T-helper 2 cell treated with Interferon-gamma antibody and Interleukin-4, amounts not matched to agents 5 μg/mL and 100 μg/mL, for 36 hours (primary cell): ENCODE data around the gene RBM43.
A peak's percentile ranks its signal among the peaks of the same experiment; 100 is the strongest.
"Not testable (repeated sequence)": the region's sequence is repeated elsewhere in the genome, so short reads cannot be mapped to it uniquely, and the experiment has no call there.

Experiments
- DNase-seq: peaks from one replicate; pipeline ENCODE4 v3.0.0; 2021; ENCODE audit warnings: low spot score
- H3K27ac Mint-ChIP-seq: one replicate; pipeline ENCODE4 v1.8.0; 2021; ENCODE audit warnings: mild to moderate bottlenecking, mixed read lengths
- H3K27me3 Mint-ChIP-seq: one replicate; pipeline ENCODE4 v1.8.0; 2021; ENCODE audit warnings: low read depth, mixed read lengths
- H3K36me3 Mint-ChIP-seq: one replicate; pipeline ENCODE4 v1.8.0; 2021; ENCODE audit warnings: low read depth, mixed read lengths
- H3K4me1 Mint-ChIP-seq: one replicate; pipeline ENCODE4 v1.8.0; 2021; ENCODE audit warnings: low read depth, mixed read lengths
- H3K4me3 Mint-ChIP-seq: one replicate; pipeline ENCODE4 v1.8.0; 2022; ENCODE audit warnings: mild to moderate bottlenecking, moderate library complexity, mixed read lengths
- H3K9me3 Mint-ChIP-seq: one replicate; pipeline ENCODE4 v1.8.0; 2021; ENCODE audit warnings: mixed read lengths

Gene RBM43

DNA sequence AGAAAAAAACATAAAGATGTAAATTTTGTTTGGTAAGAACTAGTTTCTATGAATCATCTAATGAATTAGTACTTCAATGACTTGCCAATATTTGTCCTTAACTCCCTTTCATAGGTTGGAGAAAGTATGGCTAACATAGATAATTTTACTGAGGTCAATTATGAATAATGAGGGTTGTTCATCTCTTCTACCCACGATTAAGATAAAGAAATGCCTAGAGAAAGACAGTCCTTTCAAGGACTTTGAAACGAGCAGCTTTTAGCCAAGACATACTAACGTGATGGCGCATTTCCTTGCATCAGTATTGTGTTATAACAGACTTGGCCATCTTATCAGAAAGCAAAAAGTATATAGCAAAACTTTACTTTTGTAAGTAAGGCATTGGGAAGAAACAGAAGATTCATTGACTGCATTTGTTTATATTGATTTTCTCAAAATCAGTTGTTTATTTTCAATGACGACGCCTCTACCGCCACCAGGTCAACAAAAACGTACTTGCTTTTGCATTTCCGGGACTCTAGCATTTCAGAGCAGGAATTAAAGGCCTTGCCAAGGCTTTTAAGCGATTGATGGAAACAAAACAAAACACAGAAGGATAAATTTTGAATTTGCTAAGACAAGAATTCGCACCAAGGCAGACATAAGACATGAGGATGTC, 961 bp downstream of the RBM43 start:
- Mint-ChIP-seq H3K4me1 (peaks cover 28% of the 10 kb centered on the region), H3K27me3 (no peaks in the 10 kb centered on the region), H3K9me3 (no peaks in the 10 kb centered on the region), H3K4me3 (peak overlapping the region; percentile 94), H3K36me3 (peaks cover 6% of the 10 kb centered on the region), H3K27ac (peak overlapping the region; percentile 99)
- no peak for DNase-seq

DNA sequence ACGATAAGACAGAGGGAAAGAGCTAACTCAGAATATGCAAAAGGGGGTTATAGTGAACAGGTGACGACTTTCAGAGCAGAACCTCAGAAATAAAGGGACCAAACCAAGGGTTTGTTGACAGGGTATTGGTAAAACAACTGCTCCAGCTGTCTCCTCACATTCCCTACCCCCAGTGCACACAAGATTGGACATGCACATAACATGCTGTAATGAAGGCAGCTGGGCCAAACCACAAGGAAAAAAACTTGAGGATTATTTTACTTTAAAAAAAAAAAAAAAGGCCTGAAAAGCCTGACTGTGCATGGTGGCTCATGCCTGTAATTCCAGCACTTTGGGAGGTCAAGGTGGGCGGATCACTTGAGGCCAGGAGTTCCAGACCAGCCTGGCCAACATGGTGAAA, 3.5 kb downstream of the RBM43 start:
- Mint-ChIP-seq H3K9me3 (no peaks in the 10 kb centered on the region), H3K27me3 (no peaks in the 10 kb centered on the region), H3K4me3 (no peak overlapping the region), H3K36me3 (peaks cover 14% of the 10 kb centered on the region), H3K27ac (peak overlapping the region; percentile 67), H3K4me1 (peaks cover 24% of the 10 kb centered on the region)
- DNase-seq: no peak

DNA sequence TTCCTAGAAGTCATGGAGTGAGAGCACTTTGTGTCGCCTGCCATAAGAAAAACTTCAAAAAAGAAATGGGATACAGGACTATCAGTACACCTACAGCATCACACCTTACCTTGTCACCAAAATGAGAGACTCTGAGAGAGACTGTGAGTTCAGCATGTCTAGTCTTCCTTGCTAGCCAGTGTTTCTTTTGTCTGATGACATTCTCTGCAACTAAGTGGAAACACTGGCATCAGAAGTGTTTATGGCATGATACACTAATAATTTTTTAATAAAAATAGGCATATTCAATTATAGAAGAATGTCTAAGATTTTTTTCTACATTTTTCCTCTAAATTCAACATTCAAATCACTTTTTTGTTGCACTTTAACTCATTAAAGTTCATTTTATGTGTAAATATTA, 9.0 kb downstream of the RBM43 start:
- Mint-ChIP-seq H3K27me3 (no peaks in the 10 kb centered on the region), H3K4me1 (peaks cover 4% of the 10 kb centered on the region), H3K36me3 (peaks cover 45% of the 10 kb centered on the region), H3K9me3 (peaks cover 18% of the 10 kb centered on the region), H3K4me3 (no peak overlapping the region), H3K27ac (no peak overlapping the region)
- DNase-seq: no peak

DNA sequence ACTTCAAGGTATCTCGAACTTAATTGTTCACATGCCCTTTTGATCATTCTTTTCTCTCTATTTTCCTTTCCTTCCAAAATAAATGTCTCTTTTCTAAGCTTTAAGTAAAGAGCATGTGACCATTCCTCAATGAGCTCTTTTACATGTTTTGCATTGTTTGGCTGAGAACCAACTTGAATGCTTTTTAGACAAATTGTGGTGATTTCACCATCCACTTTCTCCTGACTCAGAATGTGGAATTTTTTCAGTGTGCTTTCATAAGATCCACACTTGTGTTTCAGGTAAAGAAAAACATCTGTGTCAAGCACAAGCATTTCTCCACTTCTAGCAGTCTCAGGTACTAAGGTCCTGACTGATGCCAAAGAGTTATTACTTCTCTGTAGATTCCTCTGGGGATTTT, 10.7 kb downstream of the RBM43 start:
- Mint-ChIP-seq H3K4me3 (no peak overlapping the region), H3K27ac (no peak overlapping the region), H3K4me1 (peaks cover 2% of the 10 kb centered on the region), H3K36me3 (peaks cover 42% of the 10 kb centered on the region), H3K27me3 (no peaks in the 10 kb centered on the region), H3K9me3 (peaks cover 18% of the 10 kb centered on the region)
- no peak for DNase-seq

DNA sequence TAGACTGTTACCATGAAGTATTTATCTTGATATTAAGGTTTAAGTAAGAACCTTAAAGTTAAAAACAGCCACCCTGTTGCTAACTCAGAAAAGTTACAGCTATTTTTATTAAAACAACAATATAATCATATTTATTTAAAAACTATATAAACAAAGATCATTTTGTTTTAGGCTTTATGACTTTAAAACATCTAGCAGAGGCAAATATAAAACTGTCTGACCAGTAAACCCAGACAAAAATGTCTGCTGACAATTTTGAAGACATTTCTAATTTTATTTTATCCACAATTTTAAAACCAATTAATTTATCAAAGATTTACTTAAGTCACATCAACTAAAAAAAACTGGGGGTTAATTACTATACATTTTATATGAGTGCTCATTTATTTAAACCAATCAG, 14.2 kb downstream of the RBM43 start:
- peaks cover 26% of the 10 kb centered on the region for H3K9me3 Mint-ChIP-seq
- no peak overlapping the region for H3K4me3 Mint-ChIP-seq
- peaks cover 34% of the 10 kb centered on the region for H3K36me3 Mint-ChIP-seq
- no peaks in the 10 kb centered on the region for H3K27me3 Mint-ChIP-seq
- no peaks in the 10 kb centered on the region for H3K4me1 Mint-ChIP-seq
- no peak for DNase-seq
- no peak overlapping the region for H3K27ac Mint-ChIP-seq

DNA sequence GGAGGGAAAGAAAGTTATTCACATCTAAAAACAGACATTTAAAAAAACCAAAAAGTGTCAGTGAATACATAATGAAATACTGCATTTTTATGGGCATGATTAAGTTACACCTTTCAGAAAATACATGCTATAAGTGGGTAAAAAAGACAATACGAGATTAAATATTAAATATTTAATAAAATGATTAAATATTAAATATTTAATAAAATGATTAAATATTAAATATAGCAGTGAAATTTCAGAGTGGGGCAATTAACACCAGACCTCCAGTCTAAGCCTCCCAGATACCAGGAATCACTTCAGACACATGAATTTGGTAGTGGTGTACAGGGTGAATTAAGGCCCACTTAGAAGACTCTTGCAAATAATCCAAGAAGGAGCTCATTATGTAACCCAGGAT, 15.5 kb downstream of the RBM43 start:
- Mint-ChIP-seq H3K4me1 (no peaks in the 10 kb centered on the region), H3K9me3 (peaks cover 26% of the 10 kb centered on the region), H3K36me3 (peaks cover 26% of the 10 kb centered on the region), H3K27ac (no peak overlapping the region), H3K4me3 (no peak overlapping the region), H3K27me3 (peaks cover 3% of the 10 kb centered on the region)
- DNase-seq: no peak

DNA sequence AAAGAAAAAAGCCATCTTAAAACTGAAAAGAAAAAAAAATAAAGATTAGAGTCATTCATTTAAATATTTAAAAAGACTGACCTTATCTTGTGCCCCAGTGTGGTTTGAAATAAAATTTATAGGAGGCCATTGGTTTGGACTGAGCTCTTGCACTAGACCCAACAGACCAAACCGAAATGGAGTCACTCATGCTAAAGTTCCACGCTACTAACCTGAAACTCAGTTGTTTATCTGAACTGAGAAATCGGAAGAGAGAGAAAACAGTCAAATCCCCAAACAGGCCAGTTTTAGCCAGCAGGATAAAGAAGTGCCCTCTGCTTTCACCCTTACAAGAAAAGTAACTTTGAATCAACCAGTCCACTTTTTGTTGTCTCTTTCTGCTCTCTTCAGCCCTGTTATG, 18.2 kb downstream of the RBM43 start:
- Mint-ChIP-seq H3K27ac (no peak overlapping the region), H3K27me3 (peaks cover 8% of the 10 kb centered on the region), H3K4me1 (no peaks in the 10 kb centered on the region), H3K9me3 (peaks cover 14% of the 10 kb centered on the region), H3K4me3 (no peak overlapping the region), H3K36me3 (peaks cover 7% of the 10 kb centered on the region)
- no peak for DNase-seq

DNA sequence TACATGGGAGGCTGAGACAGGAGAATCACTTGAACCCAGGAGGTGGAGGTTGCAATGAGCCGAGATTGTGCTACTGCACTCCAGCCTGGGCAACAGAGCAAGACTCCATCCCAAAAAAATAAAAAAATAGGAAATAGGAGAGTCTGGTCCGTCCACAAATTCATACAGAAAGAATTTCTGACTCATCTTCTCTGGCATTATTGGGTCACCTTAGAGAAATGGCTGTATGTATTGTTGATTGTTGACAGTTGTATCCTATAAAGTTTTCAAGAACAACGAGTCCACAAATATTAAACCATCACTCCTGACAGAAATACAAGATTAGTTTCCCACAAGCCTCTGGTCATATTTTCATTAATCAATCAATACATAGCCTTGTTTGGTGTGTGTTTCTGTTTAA, 20.4 kb downstream of the RBM43 start:
- no peak for DNase-seq
- peaks cover 8% of the 10 kb centered on the region for H3K9me3 Mint-ChIP-seq
- peaks cover 9% of the 10 kb centered on the region for H3K27me3 Mint-ChIP-seq

DNA sequence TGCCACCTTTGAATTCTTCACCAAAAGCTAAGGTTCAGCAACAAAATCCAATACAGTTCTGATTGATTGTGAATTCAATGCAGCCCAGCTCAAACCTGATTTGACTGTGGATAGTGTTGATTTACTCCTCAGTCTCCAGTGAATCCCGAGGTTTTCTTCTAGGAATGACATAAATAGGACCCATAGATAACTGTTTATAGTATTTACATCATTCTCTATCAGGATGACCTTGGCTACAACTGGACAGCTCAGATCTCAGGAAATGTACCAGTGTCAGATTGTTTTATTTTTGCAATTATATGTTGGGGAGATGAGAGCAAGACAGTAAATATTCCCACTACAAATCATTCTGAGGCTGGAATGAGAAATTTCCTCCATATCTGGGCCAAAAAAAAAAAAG, 21.2 kb downstream of the RBM43 start:
- no peaks in the 10 kb centered on the region for H3K4me1 Mint-ChIP-seq
- H3K36me3 Mint-ChIP-seq: no peaks in the 10 kb centered on the region
- DNase-seq: no peak
- no peak overlapping the region for H3K4me3 Mint-ChIP-seq
- H3K27me3 Mint-ChIP-seq: peaks cover 12% of the 10 kb centered on the region
- H3K27ac Mint-ChIP-seq: no peak overlapping the region
- peaks cover 3% of the 10 kb centered on the region for H3K9me3 Mint-ChIP-seq

More for the DNA sequence above, 20.4 kb downstream of the RBM43 start:
- Mint-ChIP-seq H3K4me3 (no peak overlapping the region), H3K36me3 (no peaks in the 10 kb centered on the region), H3K27ac (no peak overlapping the region), H3K4me1 (no peaks in the 10 kb centered on the region)

DNA sequence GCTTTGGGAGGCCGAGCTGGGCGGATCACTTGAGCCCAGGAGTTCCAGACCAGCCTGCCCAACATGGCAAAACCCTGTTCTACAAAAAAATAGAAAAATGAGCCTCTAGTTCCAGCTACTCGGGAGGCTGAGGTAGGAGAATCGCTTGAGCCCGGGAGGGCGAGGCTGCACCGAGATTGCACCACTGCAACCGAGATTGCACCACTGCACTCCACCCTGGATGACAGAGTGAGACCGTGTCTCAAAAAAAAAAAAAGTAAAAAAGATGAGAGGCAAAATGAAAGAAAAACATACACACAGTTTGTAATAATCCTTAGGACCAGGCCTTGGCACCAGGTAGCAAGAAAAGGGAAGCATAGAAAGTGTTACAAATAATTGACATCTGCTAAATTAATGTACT, 22.0 kb downstream of the RBM43 start:
- Mint-ChIP-seq H3K27me3 (peaks cover 12% of the 10 kb centered on the region), H3K36me3 (no peaks in the 10 kb centered on the region), H3K4me1 (no peaks in the 10 kb centered on the region), H3K9me3 (no peaks in the 10 kb centered on the region), H3K27ac (no peak overlapping the region), H3K4me3 (no peak overlapping the region)
- DNase-seq: no peak

DNA sequence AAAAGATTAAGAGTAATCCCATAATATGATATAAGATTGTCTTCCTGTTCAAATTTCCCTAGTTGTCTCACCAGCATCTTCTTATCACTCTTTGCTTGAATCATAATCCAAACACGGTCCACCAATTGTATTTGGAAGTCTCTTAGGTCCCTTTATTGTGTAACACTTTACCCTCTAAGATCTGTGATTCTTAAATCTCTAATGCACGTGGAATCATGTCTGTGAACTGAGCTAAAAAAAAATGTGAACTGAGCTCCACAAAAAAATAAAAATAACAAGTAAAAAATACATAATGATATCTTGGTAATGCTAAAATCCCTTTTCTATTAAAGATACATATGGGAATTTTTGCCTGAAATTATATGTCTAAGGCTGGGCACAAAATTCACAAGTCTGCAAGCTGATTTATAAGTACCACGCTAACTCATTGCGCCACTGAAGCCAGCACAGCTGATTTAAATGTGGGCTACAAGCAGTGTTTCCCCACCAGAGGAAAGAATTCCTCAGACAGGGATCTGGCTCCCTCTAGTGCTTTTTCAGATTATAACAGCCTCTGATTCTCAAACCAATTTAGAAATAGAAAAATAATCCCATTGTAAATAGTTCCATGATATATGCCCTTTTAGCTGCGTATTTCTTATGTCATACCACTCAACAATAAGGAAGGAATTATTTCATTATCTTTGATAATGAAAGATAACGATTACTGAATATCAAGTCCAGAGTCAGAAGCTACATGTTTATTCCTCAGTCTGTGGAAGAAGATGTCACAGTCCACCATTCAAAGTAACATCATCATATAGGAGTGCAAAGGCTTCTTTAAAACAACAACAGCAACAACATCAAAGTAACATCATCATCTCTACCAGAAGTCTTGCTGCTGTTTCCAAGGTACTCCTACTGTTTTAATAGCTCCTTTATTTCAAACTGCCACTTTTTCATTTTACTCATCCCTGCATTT, 22.9 kb downstream of the RBM43 start:
- Mint-ChIP-seq H3K27ac (no peak overlapping the region), H3K36me3 (no peaks in the 10 kb centered on the region), H3K4me3 (no peak overlapping the region), H3K4me1 (no peaks in the 10 kb centered on the region), H3K27me3 (peaks cover 12% of the 10 kb centered on the region), H3K9me3 (no peaks in the 10 kb centered on the region)
- peak; percentile 9 for DNase-seq

DNA sequence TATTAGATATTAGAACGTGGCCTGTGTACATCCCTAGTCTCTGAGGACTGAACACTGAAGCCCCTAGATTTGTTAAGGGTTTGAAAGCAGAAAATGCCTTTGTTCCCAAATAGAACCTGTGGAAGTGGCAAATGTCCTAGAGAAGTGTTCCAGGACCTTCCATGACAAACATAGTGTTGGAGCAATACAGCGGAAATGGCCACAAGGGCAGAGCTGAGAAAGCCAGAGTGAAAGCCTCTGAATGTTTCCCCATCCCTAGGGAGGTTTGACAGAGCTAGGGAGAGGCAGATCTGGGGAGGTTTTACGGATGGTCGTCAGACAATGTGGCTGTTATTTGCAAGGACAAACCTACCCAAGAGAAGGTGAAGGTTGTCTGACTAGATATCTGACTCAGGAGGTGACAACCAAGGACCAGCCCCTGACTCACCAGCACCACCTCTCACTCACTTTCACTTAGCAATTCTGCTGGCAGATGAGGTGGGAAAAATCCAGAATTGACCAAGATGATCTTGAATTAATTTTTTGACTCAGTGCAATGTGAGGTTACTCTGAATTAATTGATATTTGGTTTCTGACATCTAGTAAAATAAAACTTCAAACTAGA, 24.1 kb downstream of the RBM43 start:
- Mint-ChIP-seq H3K9me3 (no peaks in the 10 kb centered on the region), H3K27ac (no peak overlapping the region), H3K4me1 (no peaks in the 10 kb centered on the region), H3K36me3 (no peaks in the 10 kb centered on the region), H3K27me3 (peaks cover 12% of the 10 kb centered on the region), H3K4me3 (no peak overlapping the region)
- no peak for DNase-seq

DNA sequence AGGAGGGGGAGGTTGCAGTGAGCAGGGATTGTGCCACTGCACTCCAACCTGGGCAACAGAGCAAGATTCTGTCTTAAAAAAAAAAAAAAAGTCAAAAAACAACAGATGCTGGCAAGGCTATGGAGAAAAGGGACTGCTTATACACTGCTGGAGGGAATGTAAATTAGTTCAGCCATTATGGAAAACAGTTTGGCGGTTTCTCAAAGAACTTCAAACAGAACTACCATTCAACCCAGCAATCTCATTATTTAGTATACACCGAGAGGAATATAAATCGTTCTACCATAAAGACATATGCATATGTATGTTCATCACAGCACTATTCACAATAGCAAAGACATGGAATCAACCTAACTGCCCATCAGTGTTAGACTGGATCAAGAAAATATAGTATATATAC, 27.9 kb downstream of the RBM43 start:
- not testable (repeated sequence) for H3K9me3 Mint-ChIP-seq, H3K4me3 Mint-ChIP-seq, DNase-seq, H3K4me1 Mint-ChIP-seq, H3K27ac Mint-ChIP-seq, H3K36me3 Mint-ChIP-seq
- H3K27me3 Mint-ChIP-seq: peaks cover 31% of the 10 kb centered on the region

DNA sequence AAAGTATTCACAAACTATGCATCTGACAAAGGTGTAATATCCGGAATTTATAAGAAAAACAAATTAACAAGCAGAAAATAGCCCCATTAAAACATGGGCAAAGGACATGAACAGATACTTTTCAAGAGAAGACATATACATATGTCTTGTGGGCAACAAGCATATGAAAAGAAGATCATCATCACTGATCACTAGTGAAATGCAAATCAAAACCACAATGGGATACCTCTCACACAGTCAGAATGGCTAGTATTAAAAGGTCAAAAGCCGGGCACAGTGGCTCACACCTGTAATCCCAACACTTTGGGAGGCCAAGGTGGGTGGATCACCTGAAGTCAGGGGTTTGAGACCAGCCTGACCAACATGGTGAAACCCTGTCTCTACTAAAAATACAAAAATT, 28.4 kb downstream of the RBM43 start:
- H3K4me3 Mint-ChIP-seq, H3K4me1 Mint-ChIP-seq, H3K27ac Mint-ChIP-seq, H3K9me3 Mint-ChIP-seq, DNase-seq, H3K36me3 Mint-ChIP-seq: not testable (repeated sequence)
- peaks cover 34% of the 10 kb centered on the region for H3K27me3 Mint-ChIP-seq
